Activated CD4-positive, CD25-positive, alpha-beta regulatory T cell treated with anti-CD3 and anti-CD28 coated beads, Interleukin-2, amount 50 U/mL, for 16 hours (primary cell): ENCODE results near the gene CALHM6.
"Not testable (repeated sequence)": the region's sequence is repeated elsewhere in the genome, so short reads cannot be mapped to it uniquely, and the experiment has no call there.

ENCODE experiments used
- DNase-seq: peaks from one replicate; pipeline ENCODE4 v3.0.0-alpha.2; 2020; ENCODE audit warnings: low read depth, low spot score

Gene CALHM6

DNA sequence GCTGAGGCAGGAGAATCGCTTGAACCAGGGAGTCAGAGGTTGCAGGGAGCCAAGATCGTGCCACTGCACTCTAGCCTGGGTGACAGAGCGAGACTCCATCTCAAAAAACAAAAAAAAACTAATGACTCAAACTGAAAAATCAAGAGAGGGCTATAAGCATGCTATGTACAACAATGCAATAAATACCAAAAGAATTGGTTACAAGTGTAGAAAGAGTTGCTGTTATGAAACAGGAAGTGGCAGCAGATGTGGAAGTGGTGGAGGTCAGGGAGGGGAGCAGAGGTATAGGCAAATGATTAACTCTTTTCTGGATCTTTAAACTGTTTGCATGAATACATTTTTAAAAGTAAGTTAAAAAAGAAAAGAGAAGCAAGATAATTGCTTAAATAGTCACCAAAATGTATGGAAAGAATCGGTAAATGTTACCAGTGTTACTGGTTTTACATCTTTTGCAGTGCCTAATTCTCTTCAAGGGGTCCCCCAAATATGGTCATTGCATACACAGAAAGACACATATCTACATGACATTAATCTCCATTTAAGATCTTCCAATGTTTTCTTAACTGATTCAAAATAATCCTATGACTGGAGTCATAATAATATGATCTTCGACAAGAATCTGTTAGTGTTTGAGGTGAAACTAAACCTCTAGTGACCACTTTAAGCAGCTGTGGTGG is 15.0 kb downstream of the CALHM6 start:
- no peak for DNase-seq

DNA sequence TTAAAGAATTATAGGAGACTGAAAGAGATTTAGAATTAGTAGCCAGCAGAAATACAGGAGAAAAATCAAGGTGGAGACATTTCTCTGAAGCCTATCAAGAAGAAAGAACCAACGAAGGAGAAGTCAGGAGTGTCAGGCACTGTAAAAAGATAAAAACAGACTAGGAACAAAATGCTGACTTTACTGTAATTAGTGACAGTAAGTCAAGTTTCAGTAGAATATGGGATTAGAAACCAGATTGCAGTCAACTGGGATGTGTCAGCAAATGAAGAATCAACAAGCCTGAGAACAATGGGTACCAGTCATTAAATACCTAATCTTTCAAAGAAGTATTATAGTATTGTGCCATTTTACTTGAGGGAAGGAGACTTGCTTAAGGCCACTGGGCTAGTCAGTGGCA is 21.6 kb downstream of the CALHM6 start:
- DNase-seq, result no peak

DNA sequence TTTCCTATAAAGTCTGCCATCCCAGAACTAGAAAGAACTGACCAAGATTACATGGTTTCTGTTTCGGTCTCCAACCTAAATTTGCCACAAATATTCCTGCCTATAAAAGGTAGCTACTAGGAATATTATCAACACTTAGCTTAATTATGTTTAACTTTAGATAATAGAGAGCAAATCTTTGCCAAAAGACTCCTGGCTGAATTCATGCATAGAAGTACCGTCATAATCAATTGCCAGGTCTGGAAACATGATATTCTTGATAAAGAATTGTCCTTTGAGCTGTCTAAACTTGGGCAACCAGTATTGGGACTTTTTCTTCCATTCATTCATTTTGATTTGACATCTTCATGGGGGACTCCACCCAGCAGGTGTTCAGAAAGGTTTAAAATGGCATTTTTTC is 22.4 kb downstream of the CALHM6 start:
- no peak for DNase-seq

DNA sequence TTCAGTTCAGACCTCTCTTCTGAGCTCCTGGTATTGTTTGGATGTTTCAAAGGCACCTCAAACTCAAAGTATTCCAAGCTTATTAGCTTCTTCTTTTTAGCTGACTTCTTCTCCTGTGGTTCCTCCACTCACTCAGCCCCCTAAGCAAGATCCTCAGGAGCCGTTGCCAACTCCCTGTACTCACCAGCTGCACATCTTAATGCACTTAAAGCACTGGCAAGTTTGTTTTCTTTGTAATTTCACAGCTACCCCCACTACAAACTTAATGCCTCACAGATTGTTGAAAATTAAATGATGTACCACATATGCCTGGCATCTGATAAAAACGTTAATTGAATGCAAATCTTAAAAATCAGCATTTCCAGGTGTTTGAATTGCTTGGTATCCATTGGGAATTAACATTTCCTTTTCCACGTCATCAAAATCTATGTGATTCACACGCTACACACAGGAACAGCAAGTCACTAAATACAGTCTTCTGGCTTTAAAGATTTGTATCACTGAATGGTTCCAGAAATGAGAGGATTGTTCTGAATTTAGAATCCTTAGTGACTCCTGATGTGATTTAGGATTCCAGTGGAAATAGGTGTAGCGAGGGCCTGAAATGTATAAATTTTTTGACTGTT is 24.5 kb downstream of the CALHM6 start:
- no peak for DNase-seq

DNA sequence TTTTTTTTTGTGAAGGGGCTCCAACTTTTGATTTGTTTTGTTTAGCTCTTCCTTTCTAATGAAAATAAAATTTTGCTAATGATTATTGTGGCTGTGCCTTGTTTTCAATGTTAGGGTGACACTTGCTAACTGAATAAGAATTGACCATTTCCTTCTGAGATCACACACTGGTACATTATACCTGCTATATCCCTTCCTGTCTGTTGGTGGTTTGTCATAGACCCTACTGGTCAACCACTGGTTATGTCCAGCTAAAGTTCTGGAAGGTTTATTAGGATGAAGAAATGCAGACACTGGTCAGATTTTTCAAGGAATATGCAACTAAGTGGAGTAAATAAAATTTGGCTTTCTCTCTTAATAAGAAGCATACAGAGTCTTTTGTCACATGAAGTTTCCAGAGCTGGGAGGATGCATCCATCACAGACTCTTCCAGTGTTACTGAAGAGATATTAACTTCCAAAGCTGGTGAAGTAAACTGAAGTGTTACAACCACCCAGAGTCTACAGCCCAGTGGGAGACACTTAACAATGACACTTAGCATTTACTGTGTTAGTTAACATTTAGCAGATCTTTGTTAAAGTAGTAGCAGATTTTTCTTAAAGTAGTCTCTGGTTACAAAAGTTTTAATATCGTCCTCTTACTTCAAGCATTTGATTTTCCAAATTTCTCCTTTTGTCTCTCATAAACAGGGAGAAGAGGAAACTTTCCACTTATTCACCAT is 30.6 kb downstream of the CALHM6 start:
- DNase-seq, result no peak

DNA sequence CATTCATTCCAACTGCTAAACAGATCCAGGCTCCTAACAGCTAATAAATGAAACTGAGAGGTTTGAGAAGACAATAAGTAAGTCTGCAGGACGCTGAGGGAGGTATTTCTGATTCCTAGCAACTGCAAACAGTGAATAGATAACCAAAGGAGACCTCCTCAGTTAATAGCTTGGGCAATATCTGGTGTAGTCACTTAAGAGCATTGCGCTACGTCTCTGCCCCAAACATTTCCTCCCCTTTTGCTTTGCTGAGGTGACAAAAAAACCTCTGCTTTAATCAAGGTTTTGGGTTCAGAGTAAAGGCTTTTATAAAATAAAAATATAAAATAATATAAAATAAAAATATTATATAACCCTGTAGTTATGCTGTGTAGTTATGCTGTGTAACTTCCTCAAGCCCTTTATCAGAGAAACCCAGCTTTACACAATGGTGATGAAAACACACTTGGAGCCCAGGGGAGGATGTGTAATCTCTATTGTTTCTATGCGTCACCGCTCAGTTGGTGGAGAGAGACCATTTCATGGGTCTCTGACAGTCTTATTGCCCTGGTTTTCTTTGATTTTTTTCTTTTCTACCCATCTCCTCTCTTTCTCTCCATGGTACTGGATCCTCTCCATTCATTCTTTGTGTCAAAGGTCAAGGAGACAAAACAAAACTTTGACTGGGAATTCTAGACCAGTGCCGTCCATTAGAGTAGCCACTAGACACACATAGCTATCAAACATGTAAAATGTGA is 31.3 kb downstream of the CALHM6 start:
- DNase-seq, result no peak

DNA sequence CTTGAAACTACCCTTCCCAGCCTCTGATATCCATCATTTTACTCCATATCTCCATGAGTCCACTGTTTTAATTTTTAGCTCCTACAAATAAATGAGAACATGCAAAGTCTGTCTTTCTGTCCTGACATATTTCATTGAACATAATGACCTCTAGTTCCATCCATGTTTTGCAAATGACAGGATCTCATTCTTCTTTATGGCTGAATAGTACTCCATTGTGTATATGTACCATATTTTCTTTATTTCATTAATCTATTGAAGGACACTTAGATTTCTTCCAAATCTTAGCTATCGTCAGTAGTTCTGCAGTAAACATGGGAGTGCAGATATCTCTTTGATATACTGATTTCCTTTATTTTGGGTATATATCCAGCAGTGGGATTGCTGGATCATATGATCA is 34.0 kb downstream of the CALHM6 start:
- DNase-seq, result not testable (repeated sequence)

DNA sequence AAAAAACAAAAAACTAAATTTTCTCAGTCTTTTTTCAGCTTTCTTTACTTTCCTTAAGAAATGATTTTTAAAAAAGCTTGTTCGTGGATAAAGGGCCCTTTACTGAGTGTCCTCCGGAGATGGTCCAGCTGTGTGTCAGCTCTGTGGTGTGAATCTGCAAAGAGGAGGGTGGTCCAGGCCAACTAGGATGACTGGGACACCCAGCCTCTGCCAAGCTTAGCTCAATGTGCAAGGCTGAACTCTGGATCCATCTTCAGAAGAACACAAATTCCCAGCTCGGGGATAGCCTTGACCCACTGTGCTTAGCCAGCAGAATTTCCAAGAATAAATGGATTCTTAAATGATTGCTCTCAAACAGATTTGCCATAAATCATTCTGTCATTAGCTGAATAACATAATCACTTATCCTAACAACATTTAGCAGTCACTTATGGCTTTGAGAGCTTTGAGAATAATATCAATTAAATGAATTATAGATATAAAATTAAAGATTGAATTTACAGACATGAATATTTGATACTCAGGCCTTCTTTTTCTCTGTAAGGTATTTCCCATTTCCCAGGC is 36.0 kb downstream of the CALHM6 start:
- DNase-seq, result no peak

DNA sequence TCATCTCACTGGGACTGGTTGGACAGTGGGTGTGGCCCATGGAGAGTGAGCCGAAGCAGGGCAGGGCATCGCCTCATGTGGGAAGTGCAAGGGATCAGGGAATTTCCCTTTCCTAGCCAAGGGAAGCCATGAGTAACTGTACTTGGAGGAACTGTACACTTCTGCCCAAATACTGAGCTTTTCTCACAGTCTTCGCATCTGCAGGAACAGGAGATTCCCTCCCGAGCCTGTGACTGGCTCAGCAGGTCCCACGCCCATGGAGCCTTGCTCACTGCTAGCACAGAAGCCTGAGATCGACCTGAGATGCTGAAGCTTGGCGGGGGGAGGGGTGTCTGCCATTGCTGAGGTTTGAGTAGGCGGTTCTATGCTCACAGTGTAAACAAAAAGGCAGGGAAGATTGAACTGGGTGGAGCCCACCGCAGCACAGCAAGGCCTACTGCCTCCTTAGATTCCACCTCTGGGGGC is 39.8 kb downstream of the CALHM6 start:
- DNase-seq, result no peak

DNA sequence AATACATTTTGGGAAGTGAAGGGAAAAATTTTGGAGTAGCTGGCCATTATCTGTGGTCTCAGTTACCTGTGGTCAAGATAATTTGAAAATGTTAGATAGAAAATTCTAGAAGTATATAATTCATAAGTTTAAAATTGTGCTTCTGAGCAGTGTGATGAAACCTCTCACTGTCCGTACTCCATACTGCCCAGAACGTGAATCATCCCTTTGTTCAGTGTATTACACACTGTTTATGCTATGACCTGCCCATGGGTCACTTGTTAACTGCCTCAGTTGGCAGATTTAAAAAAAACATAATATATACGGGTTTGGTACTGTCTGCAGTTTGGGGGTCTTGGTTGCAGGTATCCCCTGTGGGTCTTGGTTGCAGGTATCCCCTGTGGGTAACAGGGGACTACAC is 46.1 kb downstream of the CALHM6 start:
- no peak for DNase-seq

DNA sequence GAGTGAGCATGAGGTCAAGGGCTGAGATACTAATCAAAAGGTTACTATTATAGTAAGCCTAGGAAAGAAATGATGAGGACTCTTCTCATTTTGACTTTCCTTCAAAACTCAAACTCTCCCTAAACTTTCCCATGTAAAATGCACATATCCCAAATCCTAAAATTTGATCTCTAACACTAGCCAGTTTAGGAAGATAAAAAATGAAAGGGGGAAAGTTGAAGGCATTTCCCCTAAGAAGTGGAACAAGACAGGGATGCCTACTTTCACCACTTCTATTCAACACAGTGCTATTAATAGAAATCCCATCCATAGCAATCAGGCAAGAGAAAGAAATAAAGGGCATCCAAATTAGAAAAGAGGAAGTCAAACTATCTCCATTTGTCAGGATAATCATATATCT is 47.4 kb downstream of the CALHM6 start:
- DNase-seq, result no peak

DNA sequence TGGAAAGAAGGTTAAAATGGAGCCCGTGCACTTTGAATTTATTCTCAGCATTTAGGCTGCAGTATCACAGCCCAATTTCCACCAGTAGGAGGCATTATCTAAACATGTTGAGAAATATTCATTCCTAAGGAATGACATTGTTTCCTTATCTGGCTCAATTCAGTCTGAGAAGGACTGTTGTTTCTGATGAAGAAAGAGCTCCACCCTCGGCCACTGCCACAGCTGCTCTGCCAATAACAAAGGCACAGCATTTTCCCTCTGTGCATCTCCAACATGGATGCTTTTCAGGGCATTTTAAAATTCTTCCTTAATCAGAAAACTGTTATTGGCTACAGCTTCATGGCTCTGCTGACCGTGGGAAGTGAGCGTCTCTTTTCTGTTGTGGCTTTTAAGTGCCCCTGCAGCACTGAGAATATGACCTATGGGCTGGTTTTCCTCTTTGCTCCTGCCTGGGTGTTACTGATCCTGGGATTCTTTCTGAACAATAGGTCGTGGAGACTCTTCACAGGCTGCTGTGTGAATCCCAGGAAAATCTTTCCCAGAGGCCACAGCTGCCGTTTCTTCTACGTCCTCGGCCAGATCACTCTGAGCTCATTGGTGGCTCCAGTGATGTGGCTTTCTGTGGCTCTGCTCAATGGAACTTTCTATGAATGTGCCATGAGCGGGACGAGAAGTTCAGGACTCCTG is 50.4 kb downstream of the CALHM6 start, which contains the start of gene CALHM5:
Gene CALHM5, plus strand, starts transcription at position 216 of the 687 bp plus-strand sequence. Its CDS starts 58 bp downstream, at position 274.
- no peak for DNase-seq

DNA sequence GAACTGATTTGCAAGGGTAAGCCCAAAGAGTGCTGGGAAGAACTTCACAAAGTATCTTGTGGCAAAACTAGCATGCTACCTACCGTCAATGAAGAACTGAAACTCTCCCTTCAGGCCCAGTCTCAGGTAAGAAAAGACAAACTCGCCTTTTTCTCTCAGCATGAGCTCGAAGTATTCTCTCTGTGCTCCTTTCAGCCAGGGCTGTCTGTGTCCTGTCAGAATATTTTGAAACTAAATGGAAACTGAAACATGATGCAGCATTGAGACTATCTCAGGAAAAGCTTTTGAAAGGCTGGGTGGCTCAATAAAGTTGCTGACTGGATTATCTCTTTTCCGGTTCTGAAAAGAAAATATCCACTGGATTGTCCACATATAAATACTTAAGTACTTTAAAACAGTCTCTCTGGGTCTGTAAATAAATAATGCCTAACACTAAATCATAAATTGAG is 51.0 kb downstream of the CALHM6 start:
- DNase-seq, result no peak

DNA sequence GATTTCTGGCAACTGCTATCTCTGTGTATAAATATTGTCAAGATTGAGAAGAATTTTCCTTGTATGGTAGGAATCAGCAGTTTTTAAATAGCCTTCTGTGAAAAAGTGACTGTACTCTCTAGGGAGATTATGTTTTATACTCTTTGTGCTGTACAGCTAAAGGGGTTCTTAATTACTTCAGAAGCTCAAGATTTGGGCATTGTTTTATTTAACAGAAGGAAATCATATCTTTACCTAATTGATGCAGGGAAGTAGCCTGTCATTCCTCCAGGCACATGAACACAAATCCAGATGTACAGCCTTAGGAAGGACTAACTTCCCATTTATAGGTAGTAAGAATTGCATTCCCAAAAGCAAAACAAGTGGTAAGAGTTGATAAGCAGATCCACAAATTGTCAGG is 51.6 kb downstream of the CALHM6 start:
- no peak for DNase-seq
